Liver (tissue), 9 donors: ENCODE measurements around the gene AP5Z1. TPM values are rescaled to one million over a fixed set of nuclear protein-coding genes. Genes with fewer than 3 reads are reported as not detected.

Experiments used
- DNase-seq: peaks from one replicate; pipeline ENCODE4 v3.0.0-alpha.2; 2017; ENCODE audit warnings: low spot score
- H3K27ac ChIP-seq, 2 donors: one replicate each; pipeline ENCODE4 v1.7.0; 2013; ENCODE audit warnings: inconsistent platforms in 2 of 2, low read length in 2 of 2, control low read depth in 1 of 2, low read depth in 1 of 2, mild to moderate bottlenecking in 1 of 2
- H3K27me3 ChIP-seq, 4 donors: one replicate each; pipeline versions ENCODE4 v1.6.1 to v1.7.0; 2013; ENCODE audit warnings: low read length in 3 of 4, inconsistent platforms in 1 of 4, mild to moderate bottlenecking in 1 of 4, moderate library complexity in 1 of 4; ENCODE audit not compliant: control insufficient read depth in 4 of 4, insufficient read depth in 4 of 4
- H3K36me3 ChIP-seq, 4 donors: one replicate each; pipeline versions ENCODE4 v1.6.1 to v1.7.0; 2013; ENCODE audit warnings: low read length in 3 of 4, mild to moderate bottlenecking in 3 of 4, low read depth in 1 of 4, moderate library complexity in 1 of 4; ENCODE audit not compliant: control insufficient read depth in 4 of 4, insufficient read depth in 3 of 4
- H3K4me1 ChIP-seq, 4 donors: one replicate each; pipeline versions ENCODE4 v1.6.1 to v1.7.0; 2013; ENCODE audit warnings: low read length in 3 of 4, mild to moderate bottlenecking in 3 of 4, moderate library complexity in 1 of 4; ENCODE audit not compliant: control insufficient read depth in 4 of 4, insufficient read depth in 4 of 4
- H3K4me3 ChIP-seq, 3 donors: one replicate each; pipeline versions ENCODE4 v1.6.1 to v1.7.0; 2013; ENCODE audit warnings: low read length in 3 of 3, control low read depth in 1 of 3, low read depth in 1 of 3, mild to moderate bottlenecking in 1 of 3
- H3K9ac ChIP-seq, 2 donors: one replicate each; pipeline ENCODE4 v1.7.0; 2013; ENCODE audit warnings: low read length in 2 of 2, mild to moderate bottlenecking in 2 of 2, moderate library complexity in 2 of 2, control low read depth in 1 of 2, low read depth in 1 of 2
- H3K9me3 ChIP-seq, 4 donors: one replicate each; pipeline versions ENCODE4 v1.6.1 to v1.7.0; 2013; ENCODE audit warnings: low read length in 3 of 4; ENCODE audit not compliant: control insufficient read depth in 4 of 4
- CTCF ChIP-seq: fragments of 150-350 bp; IDR thresholded peaks from 2 replicates; pipeline ENCODE4 v1.5.1; 2017; ENCODE audit warnings: improper control_type of control experiment, low read depth, low read length; ENCODE audit not compliant: missing input control
- EGR1 ChIP-seq, 2 donors: IDR thresholded peaks; 2 replicates each; pipeline ENCODE4 v1.6.1; 2016 to 2018; ENCODE audit warnings: antibody characterized with exemption in 2 of 2, low read depth in 2 of 2
- FOXA1 ChIP-seq: IDR thresholded peaks from 2 replicates; pipeline ENCODE4 v1.6.1; 2016; ENCODE audit warnings: antibody characterized with exemption
- HNF4A ChIP-seq, 2 donors: conservative IDR thresholded peaks; 2 replicates each; pipeline ENCODE4 v1.6.1; 2016; ENCODE audit warnings: antibody characterized with exemption in 2 of 2, mild to moderate bottlenecking in 2 of 2
- HNF4G ChIP-seq: IDR thresholded peaks from 2 replicates; pipeline ENCODE4 v1.6.1; 2016; ENCODE audit warnings: antibody characterized with exemption
- JUND ChIP-seq, 2 donors: IDR thresholded peaks; 2 replicates each; pipeline ENCODE4 v1.6.1; 2016; ENCODE audit warnings: antibody characterized with exemption in 2 of 2
- MAX ChIP-seq: IDR thresholded peaks from 2 replicates; pipeline ENCODE4 v1.6.1; 2016; ENCODE audit warnings: antibody characterized with exemption
- NR2F2 ChIP-seq: IDR thresholded peaks from 2 replicates; pipeline ENCODE4 v1.6.1; 2016; ENCODE audit warnings: antibody characterized with exemption
- RAD21 ChIP-seq, 2 donors: IDR thresholded peaks; 2 replicates each; pipeline ENCODE4 v1.6.1; 2016; ENCODE audit warnings: antibody characterized with exemption in 2 of 2, mild to moderate bottlenecking in 2 of 2
- REST ChIP-seq: IDR thresholded peaks from 2 replicates; pipeline ENCODE4 v1.6.1; 2016; ENCODE audit warnings: antibody characterized with exemption, mild to moderate bottlenecking
- RXRA ChIP-seq, 2 donors: IDR thresholded peaks; 2 replicates each; pipeline ENCODE4 v1.6.1; 2017 to 2018; ENCODE audit warnings: antibody characterized with exemption in 2 of 2, mild to moderate bottlenecking in 1 of 2
- SP1 ChIP-seq: IDR thresholded peaks from 2 replicates; pipeline ENCODE4 v1.6.1; 2018; ENCODE audit warnings: antibody characterized with exemption, mild to moderate bottlenecking
- TAF1 ChIP-seq: conservative IDR thresholded peaks from 2 replicates; pipeline ENCODE4 v1.6.1; 2016; ENCODE audit warnings: antibody characterized with exemption, mild to moderate bottlenecking
- YY1 ChIP-seq: IDR thresholded peaks from 2 replicates; pipeline ENCODE4 v1.6.1; 2016; ENCODE audit warnings: antibody characterized with exemption, mild to moderate bottlenecking
- WGBS: extraction: QIAGEN DNeasy Blood & Tissue Kit; methylation state at CpG from one replicate; pipeline ENCODE4 v1.1.7; 2013; 5-methylcytosine and 5-hydroxymethylcytosine counted together
- polyA plus RNA-seq, 2 donors: library from polyadenylated mRNA; stranded (reverse) in 1 of 2; unstranded in 1 of 2; fragments of 200-250 nt in 1 of 2; fragments of >200 nt in 1 of 2; fragmentation: Nextera tagmentation in 1 of 2; extraction: Ambion mirVana in 1 of 2; gene quantifications; one replicate each; pipeline versions ENCODE4 v1.2.1 to v1.2.3, GENCODE V29; 2013 to 2015
- total RNA-seq, 2 donors: library from RNA; depleted of rRNA; stranded (reverse); fragments of >200 nt; gene quantifications; one replicate each; pipeline ENCODE4 v1.2.3, GENCODE V29; 2014
- TF ChIP-seq, protein P1 (sequence below): IDR thresholded peaks from 2 replicates; pipeline ENCODE4 v1.6.1; 2016; ENCODE audit warnings: antibody characterized with exemption
- TF ChIP-seq, protein P2 (sequence below): IDR thresholded peaks from 2 replicates; pipeline ENCODE4 v1.6.1; 2016; ENCODE audit warnings: antibody characterized with exemption
- donor health status: healthy.
- donor health status: healthy.
- donor health status: healthy.
- donor health status: healthy.
- donor health status: healthy.

Gene AP5Z1
- total and polyA plus RNA-seq, 4 donors, result 10.2 to 16.0 (median 14.2) TPM

- Histone ChIP-seq H3K4me1 (no peaks in the 10 kb centered on the region), H3K9ac (no peak overlapping the region), H3K27ac (no peak overlapping the region), H3K36me3 (no peaks in the 10 kb centered on the region), H3K4me3 (no peak overlapping the region), H3K27me3 (no peaks in the 10 kb centered on the region), H3K9me3 (no peaks in the 10 kb centered on the region)
- TF ChIP-seq TAF1 (no peak), HNF4A (conservative IDR thresholded peaks at IDR 0.05) (no peak), JUND (IDR thresholded peaks at IDR 0.05) (no peak), RAD21 (IDR thresholded peaks at IDR 0.05) (no peak), HNF4G (no peak), MAX (no peak), EGR1 (IDR thresholded peaks at IDR 0.05; ENCODE audit: low read depth in 2 of 2) (no peak), YY1 (no peak), REST (no peak), RXRA (IDR thresholded peaks at IDR 0.05) (no peak), CTCF (no peak), FOXA1 (no peak)
- TF ChIP-seq, protein P1, sequence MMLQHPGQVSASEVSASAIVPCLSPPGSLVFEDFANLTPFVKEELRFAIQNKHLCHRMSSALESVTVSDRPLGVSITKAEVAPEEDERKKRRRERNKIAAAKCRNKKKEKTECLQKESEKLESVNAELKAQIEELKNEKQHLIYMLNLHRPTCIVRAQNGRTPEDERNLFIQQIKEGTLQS, result no peak
- TF ChIP-seq, protein P2, sequence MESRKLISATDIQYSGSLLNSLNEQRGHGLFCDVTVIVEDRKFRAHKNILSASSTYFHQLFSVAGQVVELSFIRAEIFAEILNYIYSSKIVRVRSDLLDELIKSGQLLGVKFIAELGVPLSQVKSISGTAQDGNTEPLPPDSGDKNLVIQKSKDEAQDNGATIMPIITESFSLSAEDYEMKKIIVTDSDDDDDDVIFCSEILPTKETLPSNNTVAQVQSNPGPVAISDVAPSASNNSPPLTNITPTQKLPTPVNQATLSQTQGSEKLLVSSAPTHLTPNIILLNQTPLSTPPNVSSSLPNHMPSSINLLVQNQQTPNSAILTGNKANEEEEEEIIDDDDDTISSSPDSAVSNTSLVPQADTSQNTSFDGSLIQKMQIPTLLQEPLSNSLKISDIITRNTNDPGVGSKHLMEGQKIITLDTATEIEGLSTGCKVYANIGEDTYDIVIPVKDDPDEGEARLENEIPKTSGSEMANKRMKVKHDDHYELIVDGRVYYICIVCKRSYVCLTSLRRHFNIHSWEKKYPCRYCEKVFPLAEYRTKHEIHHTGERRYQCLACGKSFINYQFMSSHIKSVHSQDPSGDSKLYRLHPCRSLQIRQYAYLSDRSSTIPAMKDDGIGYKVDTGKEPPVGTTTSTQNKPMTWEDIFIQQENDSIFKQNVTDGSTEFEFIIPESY, result no peak
- WGBS, result 78% methylated on average over 38 of the region's 38 CpGs
- DNase-seq, result no peak
These were observed 33.7 kb downstream of the AP5Z1 start for GRCh38 chr7:4809091-4809591.

- no peaks in the 10 kb centered on the region for H3K4me1 ChIP-seq
- no peaks in the 10 kb centered on the region for H3K36me3 ChIP-seq
- H3K4me3 ChIP-seq, result no peak overlapping the region
- no peak overlapping the region for H3K9ac ChIP-seq
- no peak for DNase-seq
- 85% methylated on average over 14 of the region's 14 CpGs for WGBS
- no peaks in the 10 kb centered on the region for H3K9me3 ChIP-seq
- no peak overlapping the region for H3K27ac ChIP-seq
- TF ChIP-seq NR2F2 (no peak), HNF4A (conservative IDR thresholded peaks at IDR 0.05) (no peak), REST (no peak), SP1 (no peak)
- H3K27me3 ChIP-seq, result no peaks in the 10 kb centered on the region
These were observed 34.2 kb downstream of the AP5Z1 start for GRCh38 chr7:4809666-4810065.
